ENCODE measurements around the gene NAXE. TPM values are rescaled to one million over a fixed set of nuclear protein-coding genes. Genes with fewer than 3 reads are reported as not detected.
A peak's percentile ranks its signal among the peaks of the same experiment; 100 is the strongest.

NAXE gene
- total and polyA plus RNA-seq, 12 donors, result 49.4 to 132 (median 101) TPM

- no peak overlapping the region for H3K27ac ChIP-seq
- no peaks in the 10 kb centered on the region for H3K36me3 ChIP-seq (replicated peaks in 1 of 2)
- WGBS, 4 donors, result 90 to 100% (median 100%) methylated on average over 1 of the region's 1 CpG
- H3K4me3 ChIP-seq, result no peak overlapping the region
- DNase-seq, result no peak
- intact Hi-C loops (cut with DNase I), result no loop called here
- no peaks in the 10 kb centered on the region for H3K9me3 ChIP-seq (replicated peaks in 1 of 3)
- no peaks in the 10 kb centered on the region for H3K4me1 ChIP-seq (replicated peaks in 1 of 2)
- no peaks in the 10 kb centered on the region for H3K27me3 ChIP-seq
- no peak for TF ChIP-seq POLR2A (IDR thresholded peaks at IDR 0.05)
- TF ChIP-seq, protein P1, sequence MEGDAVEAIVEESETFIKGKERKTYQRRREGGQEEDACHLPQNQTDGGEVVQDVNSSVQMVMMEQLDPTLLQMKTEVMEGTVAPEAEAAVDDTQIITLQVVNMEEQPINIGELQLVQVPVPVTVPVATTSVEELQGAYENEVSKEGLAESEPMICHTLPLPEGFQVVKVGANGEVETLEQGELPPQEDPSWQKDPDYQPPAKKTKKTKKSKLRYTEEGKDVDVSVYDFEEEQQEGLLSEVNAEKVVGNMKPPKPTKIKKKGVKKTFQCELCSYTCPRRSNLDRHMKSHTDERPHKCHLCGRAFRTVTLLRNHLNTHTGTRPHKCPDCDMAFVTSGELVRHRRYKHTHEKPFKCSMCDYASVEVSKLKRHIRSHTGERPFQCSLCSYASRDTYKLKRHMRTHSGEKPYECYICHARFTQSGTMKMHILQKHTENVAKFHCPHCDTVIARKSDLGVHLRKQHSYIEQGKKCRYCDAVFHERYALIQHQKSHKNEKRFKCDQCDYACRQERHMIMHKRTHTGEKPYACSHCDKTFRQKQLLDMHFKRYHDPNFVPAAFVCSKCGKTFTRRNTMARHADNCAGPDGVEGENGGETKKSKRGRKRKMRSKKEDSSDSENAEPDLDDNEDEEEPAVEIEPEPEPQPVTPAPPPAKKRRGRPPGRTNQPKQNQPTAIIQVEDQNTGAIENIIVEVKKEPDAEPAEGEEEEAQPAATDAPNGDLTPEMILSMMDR (IDR thresholded peaks at IDR 0.05), result no peak
These were observed 41.7 kb upstream of the NAXE start for GRCh38 chr1:156549831-156550230.

DNA sequence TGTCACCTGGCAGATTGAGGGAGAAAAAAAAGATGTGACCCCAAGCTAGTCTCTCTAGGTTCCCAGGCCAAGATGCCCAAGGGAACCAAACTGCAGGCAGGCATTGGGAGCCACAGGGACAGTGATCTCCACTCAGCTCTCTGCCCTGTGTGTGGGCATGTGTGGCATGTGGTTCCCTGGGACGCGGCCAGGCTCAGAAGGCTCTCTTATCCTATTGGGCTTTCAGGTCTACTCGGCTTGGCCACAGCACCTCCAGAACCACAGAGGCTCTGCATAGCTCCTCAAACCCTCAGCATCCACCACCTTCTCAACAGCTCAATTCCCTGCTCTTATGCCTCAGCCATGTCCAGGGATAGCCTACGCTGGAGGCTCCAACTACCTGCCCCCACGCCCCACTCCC is 41.2 kb upstream of the NAXE start:
- TF ChIP-seq, protein P1 (IDR thresholded peaks at IDR 0.05), result no peak
- no peak for TF ChIP-seq POLR2A (IDR thresholded peaks at IDR 0.05)
- no peak overlapping the region for H3K27ac ChIP-seq
- H3K9me3 ChIP-seq (replicated peaks in 1 of 3), result no peaks in the 10 kb centered on the region
- H3K4me1 ChIP-seq (replicated peaks in 1 of 2), result no peaks in the 10 kb centered on the region
- DNase-seq, result no peak
- H3K27me3 ChIP-seq, result no peaks in the 10 kb centered on the region
- H3K4me3 ChIP-seq, result no peak overlapping the region
- 78 to 100% (median 84%) methylated on average over 3 to 5 of the region's 5 CpGs for WGBS, 4 donors
- H3K36me3 ChIP-seq (replicated peaks in 1 of 2), result no peaks in the 10 kb centered on the region
- intact Hi-C loops (cut with DNase I), result no loop called here

- H3K4me1 ChIP-seq (replicated peaks in 1 of 2), result no peaks in the 10 kb centered on the region
- H3K27ac ChIP-seq, result no peak overlapping the region
- no peaks in the 10 kb centered on the region for H3K36me3 ChIP-seq (replicated peaks in 1 of 2)
- H3K4me3 ChIP-seq, result no peak overlapping the region
- intact Hi-C loops (cut with DNase I), result no loop called here
- 81 to 87% (median 85%) methylated on average over 3 of the region's 3 CpGs for WGBS, 4 donors
- H3K9me3 ChIP-seq (replicated peaks in 1 of 3), result no peaks in the 10 kb centered on the region
- DNase-seq, result no peak
- TF ChIP-seq, protein P1 (IDR thresholded peaks at IDR 0.05), result no peak
- no peak for TF ChIP-seq POLR2A (IDR thresholded peaks at IDR 0.05)
- no peaks in the 10 kb centered on the region for H3K27me3 ChIP-seq
These were observed 40.4 kb upstream of the NAXE start for GRCh38 chr1:156551066-156551643.

DNA sequence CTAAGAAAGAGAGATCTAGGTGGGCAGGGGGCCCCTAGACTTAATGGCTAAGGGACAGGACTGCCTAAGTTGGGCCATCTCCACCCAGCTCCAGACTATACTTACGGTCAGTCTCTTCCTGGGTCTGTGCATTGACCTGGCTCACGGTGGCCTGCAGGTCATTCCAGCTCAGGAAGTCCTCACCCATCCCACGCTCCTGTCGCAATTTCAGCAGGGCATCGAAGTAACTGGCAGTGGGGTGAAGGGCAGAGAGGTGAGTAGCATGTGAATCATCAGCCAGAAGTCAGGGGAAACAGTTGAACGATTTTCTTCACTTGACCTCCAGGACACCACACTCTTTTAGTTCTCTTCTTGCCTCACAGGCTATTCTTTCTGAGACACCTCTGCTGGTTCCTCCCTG is 39.7 kb upstream of the NAXE start:
- Histone ChIP-seq H3K36me3 (replicated peaks in 1 of 2) (no peaks in the 10 kb centered on the region), H3K9me3 (replicated peaks in 1 of 3) (no peaks in the 10 kb centered on the region), H3K27ac (no peak overlapping the region), H3K4me3 (no peak overlapping the region), H3K27me3 (no peaks in the 10 kb centered on the region), H3K4me1 (replicated peaks in 1 of 2) (no peaks in the 10 kb centered on the region)
- no peak for TF ChIP-seq POLR2A (IDR thresholded peaks at IDR 0.05)
- TF ChIP-seq, protein P1 (IDR thresholded peaks at IDR 0.05), result no peak
- 35 to 66% (median 54%) methylated on average over 6 of the region's 6 CpGs for WGBS, 4 donors
- peak in 5 of 7 donors; percentile 26 to 70 (median 53) for DNase-seq
- intact Hi-C loops (cut with DNase I), result no loop called here
